GM19043 (cell line): ENCODE measurements around the gene COX4I2.
"Not testable (repeated sequence)": the region's sequence is repeated elsewhere in the genome, so short reads cannot be mapped to it uniquely, and the experiment has no call there.

ENCODE experiments used
- ATAC-seq: cut with Tn5 transposase; IDR thresholded peaks from one replicate; pipeline ENCODE4 v1.9.1; 2021; ENCODE audit warnings: low read depth; ENCODE audit not compliant: unreplicated experiment

COX4I2 gene

DNA sequence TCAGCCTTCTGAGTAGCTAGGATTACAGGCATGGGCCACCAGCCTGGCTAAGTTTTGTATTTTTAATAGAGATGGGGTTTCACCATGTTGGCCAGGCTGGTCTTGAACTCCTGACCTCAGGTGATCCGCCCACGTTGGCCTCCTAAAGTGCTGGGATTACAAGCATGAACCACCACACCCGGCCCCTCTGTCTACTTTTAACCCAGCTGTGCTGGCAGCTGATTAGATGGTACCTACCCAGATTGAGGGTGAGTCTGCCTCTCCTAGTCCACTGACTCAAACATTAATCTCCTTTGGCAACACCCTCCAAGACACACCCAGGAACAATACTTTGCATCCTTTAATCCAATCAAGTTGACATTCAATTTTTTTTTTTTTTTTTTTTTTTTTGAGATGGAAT, 10.4 kb downstream of the COX4I2 start:
- not testable (repeated sequence) for ATAC-seq

DNA sequence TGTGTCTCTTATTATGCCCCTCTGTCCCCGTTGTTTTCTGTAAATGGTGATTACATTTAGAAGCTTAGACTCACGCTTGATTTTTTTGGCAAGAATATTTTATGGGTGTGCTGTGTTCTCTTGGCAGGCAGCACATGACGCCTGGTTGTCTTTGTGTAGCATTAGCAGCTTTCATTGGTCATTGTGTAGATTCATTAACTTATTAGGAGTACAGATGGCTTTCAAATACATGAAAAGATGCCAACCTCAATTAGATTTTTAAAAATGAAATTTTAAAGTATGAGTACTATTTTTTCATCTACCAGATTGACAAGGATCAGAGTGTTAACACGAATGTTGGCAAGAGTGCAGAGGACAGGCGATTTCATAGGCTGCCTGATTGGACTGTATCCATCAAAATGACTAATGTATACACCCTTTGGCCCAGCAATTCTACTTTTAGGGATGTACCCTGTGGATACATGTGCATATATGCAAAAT, 15.2 kb downstream of the COX4I2 start:
- ATAC-seq: no peak

DNA sequence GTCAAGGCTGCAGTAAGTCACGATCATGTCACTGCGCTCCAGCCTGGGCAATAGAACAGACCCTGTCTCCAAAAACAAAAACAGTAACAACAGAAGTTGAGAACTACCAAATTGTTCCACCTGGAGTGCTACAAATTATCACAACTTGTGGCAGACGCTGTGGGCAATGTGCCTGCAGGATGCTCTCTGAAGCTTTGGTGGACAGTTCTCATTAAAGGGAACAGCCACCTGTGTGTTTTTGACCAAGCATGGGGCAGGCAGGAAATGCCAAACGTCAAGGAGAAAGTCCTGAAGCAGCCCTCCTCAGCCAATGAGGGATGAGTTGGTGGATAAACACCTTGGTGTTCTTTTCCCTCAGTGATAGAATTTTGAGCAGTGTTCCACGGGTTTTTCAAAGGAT, 15.8 kb downstream of the COX4I2 start:
- ATAC-seq: no peak

DNA sequence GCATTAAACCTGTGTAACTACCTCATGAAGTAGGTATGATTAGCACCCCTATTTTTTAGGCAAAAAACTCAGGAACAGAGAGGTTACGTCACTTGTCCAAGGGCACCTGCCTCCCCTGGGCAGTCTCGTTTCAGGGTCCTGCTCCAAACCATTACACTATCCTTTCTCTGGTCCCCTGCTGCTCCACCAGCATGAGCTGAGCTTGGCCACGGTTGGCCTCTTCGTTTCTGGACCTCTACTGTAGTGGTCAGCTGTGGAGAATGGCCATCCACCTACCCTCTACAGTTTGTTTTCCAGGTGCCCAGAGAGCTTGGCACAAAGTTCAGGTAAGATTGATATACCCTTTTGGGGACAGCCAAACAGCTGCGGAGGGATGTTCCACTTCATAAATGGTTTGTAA, 16.8 kb downstream of the COX4I2 start:
- ATAC-seq: no peak

DNA sequence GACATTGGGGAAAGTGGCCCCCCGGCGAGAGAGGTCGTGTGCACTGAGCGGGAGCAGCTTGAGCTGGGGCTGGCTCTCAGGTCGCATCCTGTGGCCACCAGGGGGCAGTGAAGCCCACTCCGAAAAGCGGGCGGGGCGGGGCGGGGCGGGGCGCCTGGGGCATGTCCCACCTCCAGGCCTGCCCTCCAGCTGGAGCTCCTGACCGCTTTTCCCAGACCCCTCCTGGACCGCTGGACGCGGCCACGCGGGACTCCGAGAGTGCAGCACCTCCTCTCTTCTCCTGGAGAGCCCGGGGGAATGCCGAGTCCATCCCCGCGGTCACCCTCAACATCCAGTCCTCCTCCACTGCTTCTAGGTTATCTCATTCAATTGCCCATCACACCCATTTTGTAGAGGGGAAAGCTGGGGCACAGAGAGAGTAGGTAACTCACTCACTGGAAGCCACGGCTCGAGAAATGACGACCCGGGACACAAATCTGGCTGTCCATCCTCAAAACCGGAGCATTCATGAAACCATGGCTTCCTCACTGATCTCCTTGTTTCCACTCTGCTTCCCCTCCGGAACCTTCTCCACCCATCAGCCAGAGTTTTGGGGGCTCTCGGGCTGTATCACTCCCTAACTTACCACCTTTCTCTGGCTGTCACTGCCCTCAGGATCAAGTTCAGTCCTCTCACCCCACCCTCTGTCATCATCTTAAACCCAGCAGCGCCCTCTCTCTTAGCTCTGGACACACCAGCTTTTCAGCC, 24.1 kb downstream of the COX4I2 start:
- ATAC-seq: peak; percentile 60

DNA sequence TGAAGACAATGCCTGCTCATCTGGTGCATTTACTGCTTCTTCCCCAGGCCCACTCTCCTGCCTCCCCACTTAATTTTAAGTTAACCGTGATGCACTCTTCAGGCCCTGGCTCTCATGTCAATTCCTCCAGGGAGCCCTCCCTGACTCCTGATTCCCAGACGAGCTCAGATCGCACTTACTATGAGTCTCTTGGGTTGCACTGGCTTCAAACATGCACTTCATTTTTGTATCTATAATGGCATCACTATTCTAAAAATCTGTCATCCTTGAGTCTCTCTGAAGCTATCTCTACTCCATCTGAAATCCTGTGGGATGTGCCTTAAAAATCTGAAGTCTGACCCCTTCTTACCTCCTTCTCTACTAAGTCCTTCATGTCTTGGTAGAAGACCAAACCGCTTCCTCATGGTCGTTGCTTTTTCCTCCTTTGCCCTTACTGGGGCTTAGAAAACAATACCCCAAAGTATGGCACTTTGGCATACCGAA, 24.7 kb downstream of the COX4I2 start:
- no peak for ATAC-seq

DNA sequence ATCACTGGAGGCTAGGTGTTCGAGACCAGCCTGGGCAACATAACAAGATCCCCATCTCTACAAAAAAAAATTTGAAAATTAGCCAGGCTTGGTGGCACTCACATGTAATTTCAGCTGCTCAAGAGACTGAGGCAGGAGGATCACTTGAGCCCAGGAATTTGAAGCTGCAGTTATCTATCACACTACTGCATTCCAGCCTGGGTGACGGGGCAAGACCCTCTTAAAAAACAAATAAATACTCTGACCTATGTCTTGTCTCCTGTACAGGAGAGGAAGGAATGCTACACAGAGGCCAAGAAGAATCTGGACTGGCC, 25.8 kb downstream of the COX4I2 start:
- no peak for ATAC-seq

DNA sequence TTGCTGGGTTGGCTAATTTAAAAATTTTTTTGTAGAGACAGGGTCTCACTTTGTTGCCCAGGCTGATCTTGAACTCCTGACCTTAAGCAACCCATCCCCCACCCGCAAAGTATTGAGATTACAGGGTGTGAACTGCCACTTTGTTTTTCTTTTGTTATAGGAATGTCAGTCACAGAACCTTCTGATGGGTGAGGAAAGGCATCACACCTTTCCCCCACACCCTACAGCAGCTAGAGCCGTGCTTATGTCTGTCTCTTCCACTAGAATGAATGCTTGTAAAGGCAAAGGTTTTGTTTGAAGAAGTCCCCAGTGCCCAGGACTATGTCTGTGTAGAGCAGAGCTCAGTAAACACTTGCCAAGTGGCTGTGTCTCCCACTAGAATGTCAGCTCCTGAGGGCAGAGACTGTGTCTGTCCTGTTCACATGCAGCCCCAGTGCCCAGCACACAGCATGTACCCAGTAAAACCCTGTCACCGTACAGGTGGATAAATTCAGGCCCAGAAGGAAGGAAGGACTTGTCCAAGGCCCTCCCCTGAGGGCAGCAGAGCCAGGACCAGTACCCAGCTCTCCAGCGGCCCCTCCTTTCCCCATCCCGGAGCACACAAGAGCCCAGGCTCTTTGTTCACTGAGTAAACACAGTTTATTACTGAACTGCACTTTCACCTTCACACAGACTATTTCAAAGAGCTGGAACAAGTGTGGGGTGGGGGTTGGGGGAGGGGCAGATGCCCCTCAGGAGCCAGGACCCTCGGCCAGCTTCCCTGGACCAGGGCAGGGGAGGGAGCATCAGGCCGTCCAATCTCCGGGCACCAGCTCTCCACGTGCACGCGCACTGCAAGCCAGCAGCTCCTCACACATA, 26.4 kb downstream of the COX4I2 start:
- no peak for ATAC-seq

DNA sequence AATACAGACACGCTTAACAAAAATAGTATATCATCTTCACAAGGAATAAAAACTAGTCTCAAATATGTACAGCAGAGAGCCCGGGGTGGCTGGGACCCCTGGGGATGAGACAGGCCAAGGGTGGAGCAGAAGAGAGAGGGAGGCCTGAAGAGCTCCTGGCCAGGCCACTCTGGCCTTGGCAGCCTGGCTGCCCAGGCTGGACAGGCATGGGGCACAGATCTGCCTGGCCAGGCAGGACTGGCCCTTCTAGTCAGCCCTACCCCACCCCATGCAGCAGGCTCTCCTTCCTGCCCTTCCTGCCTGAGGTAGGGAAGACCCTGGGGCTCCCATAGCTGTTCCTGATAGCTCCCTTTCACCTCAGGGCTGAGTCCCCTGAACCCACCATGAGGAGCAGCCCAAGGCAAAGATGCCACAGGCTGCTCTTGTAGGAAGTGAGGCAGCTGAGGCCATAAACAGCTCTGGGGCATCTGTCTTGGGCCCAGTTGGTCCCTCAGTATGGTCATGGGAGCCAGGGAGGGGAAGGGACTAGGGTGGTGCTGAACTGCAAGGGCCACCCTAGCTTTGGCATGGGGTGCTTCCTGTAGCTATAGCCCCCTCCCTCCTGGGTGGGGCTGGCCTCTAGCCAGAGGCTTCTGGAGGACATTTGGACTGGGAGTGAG, 27.1 kb downstream of the COX4I2 start:
- no peak for ATAC-seq

DNA sequence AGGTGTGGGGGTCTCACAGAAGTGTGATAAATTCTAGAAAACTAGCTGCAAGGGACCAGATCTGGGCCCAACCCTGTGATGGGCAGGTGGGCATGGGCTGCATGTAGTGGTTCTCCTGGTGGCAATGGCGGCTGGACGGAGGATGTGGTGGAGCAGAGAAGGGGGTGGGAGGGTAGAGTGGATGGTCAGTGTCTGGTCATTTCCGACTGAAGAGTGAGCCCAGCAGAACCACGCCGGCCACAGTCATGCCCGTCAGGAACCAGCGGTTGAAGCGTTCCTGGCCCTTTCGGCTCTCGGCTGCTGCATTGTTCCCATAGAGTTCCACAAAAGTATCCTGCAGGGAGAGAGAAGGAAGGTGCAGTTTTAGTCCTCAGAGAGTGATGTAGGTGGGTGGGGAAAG, 28.0 kb downstream of the COX4I2 start:
- ATAC-seq: no peak

DNA sequence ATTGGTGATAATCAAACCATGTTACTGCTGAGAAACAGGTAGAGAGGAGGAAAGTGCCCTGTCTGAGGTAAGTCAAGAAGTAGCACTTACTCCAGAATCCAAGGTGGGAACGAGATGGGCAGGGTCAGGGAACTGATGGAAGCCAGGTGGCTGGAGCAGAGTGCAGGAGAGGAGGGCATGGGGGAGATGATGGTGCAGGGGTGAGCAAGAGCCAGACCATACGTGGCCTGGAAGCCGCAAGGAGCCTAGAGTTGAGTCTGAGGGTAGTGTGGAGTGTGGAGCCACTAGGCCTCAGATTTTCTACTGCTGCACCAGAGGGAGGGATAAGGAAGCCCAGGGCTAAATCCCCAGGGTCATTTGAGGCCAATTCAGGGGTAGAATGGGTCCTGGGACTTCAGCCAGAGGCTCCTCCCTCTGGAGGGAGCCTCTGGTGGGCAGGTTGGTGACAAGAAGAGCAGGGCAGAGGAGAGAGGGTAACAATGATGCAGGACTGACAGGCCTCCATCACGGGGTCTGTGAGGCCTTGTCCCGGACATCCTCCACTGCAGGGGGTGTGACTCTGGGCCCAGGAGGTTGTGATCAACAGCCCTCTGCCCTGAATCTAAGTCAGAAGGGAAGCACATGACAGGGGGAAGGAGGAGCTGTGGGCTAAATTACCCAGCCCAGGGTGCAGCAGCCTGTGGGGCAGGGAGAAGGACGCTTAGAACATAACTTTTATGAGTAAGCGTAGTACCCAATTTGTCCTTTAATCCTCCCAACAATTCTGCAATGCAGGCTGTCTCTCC, 28.7 kb downstream of the COX4I2 start:
- ATAC-seq: no peak

DNA sequence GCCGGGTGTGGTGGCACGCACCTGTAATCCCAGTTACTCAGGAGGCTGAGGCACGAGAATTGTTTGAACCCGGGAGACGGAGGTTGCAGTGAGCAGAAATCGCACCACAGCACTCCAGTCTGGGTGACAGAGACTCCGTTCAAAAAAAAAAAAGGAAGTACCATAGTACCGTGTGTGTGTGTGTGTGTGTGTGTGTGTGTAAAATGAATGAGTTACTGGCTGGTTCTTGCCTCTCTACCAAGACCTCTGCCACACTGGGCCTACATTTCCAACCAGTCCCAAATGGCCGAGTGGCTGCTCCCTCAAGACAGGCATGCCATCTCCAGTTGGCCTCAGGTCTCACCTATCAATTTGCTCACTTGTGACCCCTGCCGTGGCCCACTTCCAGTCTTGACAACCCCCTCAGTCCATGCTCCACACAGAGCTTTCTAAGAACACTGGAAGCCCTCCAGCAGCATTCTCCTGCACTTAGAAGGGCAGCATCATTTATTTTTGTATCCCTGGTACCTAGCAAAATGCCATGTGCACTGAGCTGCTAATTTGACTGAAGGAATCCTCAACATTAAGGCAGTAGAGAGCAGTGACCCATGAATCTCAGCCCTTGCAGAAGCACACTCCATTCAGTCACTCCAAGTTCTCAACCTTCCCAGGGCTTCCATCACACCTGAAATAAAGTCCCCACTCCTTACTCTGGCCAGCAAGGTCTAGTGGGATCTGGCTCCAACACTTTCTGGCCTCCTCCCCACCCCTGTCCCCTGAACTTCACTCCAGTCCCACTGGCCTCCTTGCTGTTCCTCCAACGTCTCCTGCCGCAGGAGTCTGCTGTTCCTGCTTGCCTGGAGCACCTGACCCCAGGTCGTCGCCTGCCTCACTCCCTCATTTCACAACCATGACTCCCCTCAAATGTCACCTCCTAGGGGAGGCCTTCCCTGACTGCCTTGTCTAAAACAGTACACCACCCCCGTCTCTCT, 29.9 kb downstream of the COX4I2 start:
- no peak for ATAC-seq

DNA sequence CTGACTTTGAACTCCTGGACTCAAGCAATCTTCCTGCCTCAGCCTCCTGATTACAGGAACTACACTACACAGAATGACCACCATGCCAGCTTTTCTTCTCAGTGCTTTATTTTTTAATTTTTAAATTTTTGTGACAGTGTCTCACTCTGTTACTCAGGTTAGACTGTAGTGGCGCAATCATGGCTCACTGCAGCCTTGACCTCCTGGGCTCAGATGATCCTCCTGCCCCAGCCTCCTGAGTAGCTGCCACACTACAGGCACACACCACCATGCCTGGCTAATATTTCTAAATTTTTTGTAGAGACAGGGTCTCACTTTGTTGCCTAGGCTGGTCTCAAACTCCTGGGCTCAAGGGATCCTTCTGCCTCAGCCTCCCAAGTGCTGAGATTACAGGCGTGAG, 31.2 kb downstream of the COX4I2 start:
- not testable (repeated sequence) for ATAC-seq

DNA sequence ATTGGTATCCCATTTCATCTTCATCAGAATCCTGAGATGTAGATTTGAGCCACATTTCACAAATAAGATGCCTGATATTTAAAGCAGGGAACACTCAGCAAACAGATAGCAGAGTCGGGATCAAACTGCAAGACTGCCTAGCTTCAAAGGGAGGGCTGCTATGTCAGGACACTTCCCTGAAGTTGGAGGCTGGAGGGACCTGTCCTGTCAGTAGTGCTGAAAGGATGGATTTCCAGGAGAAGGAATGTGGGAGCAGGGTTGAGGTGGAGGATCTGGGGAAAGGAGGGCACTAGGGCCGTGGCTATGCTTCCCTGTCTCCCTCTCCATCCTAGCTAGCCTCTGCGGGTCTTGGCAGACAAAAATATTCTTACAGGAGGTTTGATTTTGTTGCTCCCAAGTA, 32.2 kb downstream of the COX4I2 start:
- no peak for ATAC-seq

DNA sequence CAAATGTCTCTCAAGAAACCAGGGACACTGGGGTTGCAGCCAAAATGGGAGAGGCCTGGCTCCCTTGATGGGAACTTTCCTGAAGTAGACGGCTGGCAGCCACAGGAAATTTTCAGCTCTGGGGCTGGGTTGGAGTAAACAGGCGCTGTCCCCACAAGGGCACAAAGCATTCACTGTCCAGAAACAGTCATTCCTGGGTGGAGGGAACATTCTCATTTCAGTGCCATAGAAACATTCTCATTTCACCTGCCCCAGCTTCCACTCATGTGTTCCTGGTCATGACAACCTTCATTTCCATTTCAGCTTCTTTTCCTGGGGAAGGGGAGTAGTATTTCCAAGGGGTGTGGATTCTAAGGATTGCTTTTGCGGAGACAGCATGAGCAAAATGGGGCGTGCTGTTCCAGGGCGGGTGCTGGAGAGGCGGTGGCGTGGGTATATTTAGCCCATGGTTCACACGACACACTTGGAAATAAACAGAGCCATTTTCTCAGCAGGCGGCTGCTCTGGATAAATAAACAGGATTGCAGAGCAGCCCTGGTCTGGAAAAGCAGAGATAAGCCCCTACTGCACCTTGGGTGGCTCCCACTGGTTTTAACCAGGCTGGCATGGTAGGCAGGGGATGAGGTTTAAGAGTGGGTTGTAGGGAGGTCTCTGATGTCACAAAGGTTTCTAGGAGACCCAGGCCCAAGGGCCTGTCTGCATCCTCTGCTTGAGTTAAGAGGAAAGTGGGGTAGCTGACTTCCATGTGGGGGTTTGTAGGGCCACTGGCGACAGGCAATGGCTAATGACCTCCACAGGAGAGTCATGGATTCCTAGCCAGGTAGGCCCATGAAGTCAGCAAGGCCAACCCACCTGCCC, 32.9 kb downstream of the COX4I2 start:
- ATAC-seq: no peak

DNA sequence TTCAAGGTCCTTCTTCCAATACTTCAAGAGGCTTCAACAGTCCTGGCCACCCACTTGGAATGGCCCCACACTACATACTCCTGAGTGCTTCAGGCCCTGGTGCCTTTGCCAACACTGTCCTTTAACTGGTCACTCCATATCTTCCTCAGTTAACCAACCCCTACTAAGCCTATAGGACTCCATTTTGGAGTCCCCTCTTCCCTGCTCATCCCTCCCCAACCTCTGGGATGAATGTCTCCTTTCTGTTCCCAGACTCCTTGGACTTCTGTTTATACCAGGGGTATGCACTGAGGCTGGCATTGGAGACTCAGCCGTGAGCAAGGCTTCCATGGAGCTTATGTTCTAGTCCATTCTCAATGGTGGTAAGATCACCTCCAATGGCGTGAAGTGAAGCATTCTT, 33.6 kb downstream of the COX4I2 start:
- ATAC-seq: no peak

DNA sequence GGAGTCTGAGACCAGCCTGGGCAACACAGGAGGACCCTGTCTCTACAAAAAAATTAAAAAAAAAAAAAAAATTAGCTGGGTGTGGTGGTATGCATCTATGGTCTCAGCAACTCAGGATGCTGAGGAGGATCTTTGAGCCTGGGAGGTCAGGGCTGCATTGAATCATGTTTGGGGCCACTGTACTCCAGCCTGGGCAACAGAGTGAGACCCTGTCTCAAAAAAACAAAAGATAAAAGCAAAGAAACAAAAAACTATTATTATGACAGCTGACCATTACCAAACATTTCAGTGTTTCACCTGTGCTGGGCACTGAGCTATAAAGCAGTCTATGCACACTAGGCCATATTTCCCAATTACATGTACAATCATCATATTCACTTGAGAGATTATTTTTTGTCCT, 35.7 kb downstream of the COX4I2 start:
- ATAC-seq: no peak

DNA sequence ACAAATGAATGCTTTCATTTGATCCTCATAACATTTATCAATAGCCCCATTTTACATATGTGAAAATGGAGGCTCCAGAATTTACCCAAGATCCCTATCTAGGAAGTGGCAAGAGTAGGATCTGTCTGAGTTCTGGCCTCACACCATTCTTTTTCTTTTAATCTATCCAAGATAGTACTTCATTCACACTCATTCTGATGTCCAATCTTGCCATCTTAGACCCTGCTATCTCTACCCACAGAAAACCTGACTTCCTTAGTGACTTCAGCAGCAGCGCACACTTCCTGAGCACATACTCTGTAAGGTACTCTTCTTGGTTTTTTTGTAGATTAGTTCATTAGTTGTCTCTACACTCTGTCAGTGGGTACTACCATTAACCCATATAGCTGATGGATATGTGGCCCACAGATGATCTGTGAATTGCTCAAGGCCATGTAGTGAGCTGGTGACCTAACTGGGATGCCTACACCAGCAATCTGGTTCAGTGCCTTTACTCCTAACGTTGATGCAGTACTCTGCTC, 36.3 kb downstream of the COX4I2 start:
- ATAC-seq: no peak
